Measurements from ENCODE around the gene SYNM. TPM values are rescaled to one million over a fixed set of nuclear protein-coding genes. Genes with fewer than 3 reads are reported as not detected.

The SYNM gene
- total RNA-seq, 1 experiment from 2014 or later: 9.9 TPM

- H3K9me3 ChIP-seq (ENCODE audit: low read length): no peaks in the 10 kb centered on the region
- H3K9ac ChIP-seq (ENCODE audit: low read length): no peak overlapping the region
- ChIA-PET CTCF (no interaction called here), POLR2A (ENCODE audit: unreplicated experiment) (no interaction called here)
- TF ChIP-seq CTCF (conservative IDR thresholded peaks at IDR 0.05; ENCODE audit: low read depth, low read length) (no peak), EZH2phosphoT487 (IDR thresholded peaks at IDR 0.05; ENCODE audit: borderline replicate concordance, low read length) (no peak), EZH2 (IDR thresholded peaks at IDR 0.05; ENCODE audit: low read length, unreplicated experiment) (no peak)
- no peaks in the 10 kb centered on the region for H3K9me2 ChIP-seq (replicated peaks; ENCODE audit: low read length)
- no peak overlapping the region for H3K4me2 ChIP-seq (ENCODE audit: low read length)
- intact Hi-C loops (cut with micrococcal nuclease): no loop called here
- DNase-seq: no peak
- BruUV-seq (replicated peaks): no TSS peak
- no peaks in the 10 kb centered on the region for H3F3A ChIP-seq (ENCODE audit: low read length, unreplicated experiment)
- no peaks in the 10 kb centered on the region for H3K27me3 ChIP-seq (ENCODE audit: low read length)
- no peak overlapping the region for H3K4me3 ChIP-seq (ENCODE audit: low read length)
- ATAC-seq: no peak
- no peaks in the 10 kb centered on the region; the same call in 1 of the 2 replicates for H3K36me3 ChIP-seq (ENCODE audit: low read depth, low read length)
- H3K27ac ChIP-seq (ENCODE audit: low read length): no peak overlapping the region
- no peaks in the 10 kb centered on the region for H4K20me1 ChIP-seq (ENCODE audit: low read length)
- H3K79me2 ChIP-seq (ENCODE audit: low read length): no peaks in the 10 kb centered on the region
- no peak overlapping the region for H2AFZ ChIP-seq (ENCODE audit: low read length)
- no peaks in the 10 kb centered on the region for H3K4me1 ChIP-seq (ENCODE audit: insufficient read depth, low read length)
Observed at GRCh38 chr15:99114511-99115299, 9.8 kb downstream of the SYNM start.

GRCh38 chr15:99115300-99116215 is 10.7 kb downstream of the SYNM start:
- no TSS peak for BruUV-seq (replicated peaks)
- CTCF ChIA-PET: no interaction called here

More at GRCh38 chr15:99115300-99116215, 10.7 kb downstream of the SYNM start:
- Histone ChIP-seq H3K79me2 (ENCODE audit: low read length) (no peaks in the 10 kb centered on the region), H3K9ac (ENCODE audit: low read length) (no peak overlapping the region), H3K27ac (ENCODE audit: low read length) (no peak overlapping the region), H3K4me3 (ENCODE audit: low read length) (no peak overlapping the region), H3K36me3 (ENCODE audit: low read depth, low read length) (no peaks in the 10 kb centered on the region; the same call in 1 of the 2 replicates), H3K4me2 (ENCODE audit: low read length) (no peak overlapping the region), H3K4me1 (ENCODE audit: insufficient read depth, low read length) (no peaks in the 10 kb centered on the region), H3K9me3 (ENCODE audit: low read length) (no peaks in the 10 kb centered on the region), H3F3A (ENCODE audit: low read length, unreplicated experiment) (no peaks in the 10 kb centered on the region), H3K27me3 (ENCODE audit: low read length) (no peaks in the 10 kb centered on the region), H2AFZ (ENCODE audit: low read length) (no peak overlapping the region), H3K9me2 (replicated peaks; ENCODE audit: low read length) (no peaks in the 10 kb centered on the region), H4K20me1 (ENCODE audit: low read length) (no peaks in the 10 kb centered on the region)
- intact Hi-C loops (cut with micrococcal nuclease): no loop called here
- DNase-seq (no peak), ATAC-seq (no peak)
- POLR2A ChIA-PET (ENCODE audit: unreplicated experiment): no interaction called here
- no peak for TF ChIP-seq EZH2phosphoT487 (IDR thresholded peaks at IDR 0.05; ENCODE audit: borderline replicate concordance, low read length)
- no peak for TF ChIP-seq CTCF (conservative IDR thresholded peaks at IDR 0.05; ENCODE audit: low read depth, low read length)
- no peak for TF ChIP-seq EZH2 (IDR thresholded peaks at IDR 0.05; ENCODE audit: low read length, unreplicated experiment)
